WTC11 (cell line): ENCODE data around the gene FAM20B. TPM values are rescaled to one million over a fixed set of nuclear protein-coding genes. Genes with fewer than 3 reads are reported as not detected.

ENCODE experiments used
- ATAC-seq: fragments of 200-7000 bp; cut with Tn5 transposase; 2 replicates; pipeline ENCODE4 v1.10.0; 2021; ENCODE audit warnings: mild to moderate bottlenecking, moderate library complexity
- CTCF ChIA-PET: fragments of 300-600 bp; sonication (Branson Sonifier 250); formaldehyde crosslinking; loops from one replicate; lab custom pipeline; 2021; ENCODE audit warnings: antibody characterized with exemption; lab: Charles Lee
- POLR2A ChIA-PET: fragments of 350-600 bp; sonication (Branson Sonifier 250); formaldehyde crosslinking; loops from one replicate; lab custom pipeline; 2021; ENCODE audit warnings: antibody characterized with exemption; lab: Charles Lee
- DNase-seq: peaks from one replicate; pipeline ENCODE4 v3.0.0; 2021; ENCODE audit warnings: low spot score
- H3K27ac Mint-ChIP-seq: 2 replicates; pipeline ENCODE4 v1.8.0; 2021; ENCODE audit warnings: mixed read lengths
- H3K27me3 Mint-ChIP-seq: 2 replicates; pipeline ENCODE4 v1.8.0; 2021; ENCODE audit warnings: low read depth, mild to moderate bottlenecking, moderate library complexity, mixed read lengths
- H3K36me3 Mint-ChIP-seq: 2 replicates; pipeline ENCODE4 v1.8.0; 2021; ENCODE audit warnings: mixed read lengths
- H3K4me1 Mint-ChIP-seq: 2 replicates; pipeline ENCODE4 v1.8.0; 2022; ENCODE audit warnings: mixed read lengths
- H3K4me3 Mint-ChIP-seq: 2 replicates; pipeline ENCODE4 v1.8.0; 2021; ENCODE audit warnings: mild to moderate bottlenecking, moderate library complexity, mixed read lengths
- H3K9me3 Mint-ChIP-seq: 2 replicates; pipeline ENCODE4 v1.8.0; 2021; ENCODE audit warnings: mixed read lengths
- AFF4 ChIP-seq: sonication (generic); formaldehyde crosslinking; IDR thresholded peaks from 2 replicates; pipeline ENCODE4 v1.8.1; 2023; ENCODE audit warnings: mild to moderate bottlenecking, missing genetic modification reagents, borderline replicate concordance
- ARID4B ChIP-seq: sonication (generic); formaldehyde crosslinking; IDR thresholded peaks from 2 replicates; pipeline ENCODE4 v1.8.0; 2023; ENCODE audit warnings: missing genetic modification reagents, mild to moderate bottlenecking, borderline replicate concordance
- ATF6 ChIP-seq: sonication (generic); formaldehyde crosslinking; IDR thresholded peaks from 2 replicates; pipeline ENCODE4 v1.8.1; 2023; ENCODE audit warnings: mild to moderate bottlenecking, missing genetic modification reagents
- CBFB ChIP-seq: sonication (generic); formaldehyde crosslinking; IDR thresholded peaks from 2 replicates; pipeline ENCODE4 v1.8.1; 2022; ENCODE audit warnings: mild to moderate bottlenecking, low read depth, missing genetic modification reagents
- FOXK1 ChIP-seq: sonication (generic); formaldehyde crosslinking; IDR thresholded peaks from 2 replicates; pipeline ENCODE4 v1.8.0; 2022; ENCODE audit warnings: mild to moderate bottlenecking, moderate library complexity, missing genetic modification reagents
- GTF2I ChIP-seq: fragments of 250-450 bp; sonication (Bioruptor Pico); conservative IDR thresholded peaks from 2 replicates; pipeline ENCODE4 v1.4.0; 2021; ENCODE audit warnings: mild to moderate bottlenecking
- MAX ChIP-seq: sonication (generic); formaldehyde crosslinking; IDR thresholded peaks from 2 replicates; pipeline ENCODE4 v1.8.0; 2022; ENCODE audit warnings: mild to moderate bottlenecking, missing genetic modification reagents
- NFATC4 ChIP-seq: fragments of 250-450 bp; sonication (Bioruptor Pico); IDR thresholded peaks from 2 replicates; pipeline ENCODE4 v1.9.0; 2021; ENCODE audit warnings: mild to moderate bottlenecking
- SP1 ChIP-seq: sonication (generic); formaldehyde crosslinking; conservative IDR thresholded peaks from 2 replicates; pipeline ENCODE4 v1.8.1; 2022; ENCODE audit warnings: missing genetic modification reagents
- STAT6 ChIP-seq: sonication (generic); formaldehyde crosslinking; conservative IDR thresholded peaks from 2 replicates; pipeline ENCODE4 v1.8.1; 2023; ENCODE audit warnings: mild to moderate bottlenecking, low read depth, missing genetic modification reagents, moderate library complexity
- TP53 ChIP-seq: sonication (generic); formaldehyde crosslinking; IDR thresholded peaks from 2 replicates; pipeline ENCODE4 v1.8.1; 2023; ENCODE audit warnings: mild to moderate bottlenecking, missing genetic modification reagents
- USF2 ChIP-seq: sonication (generic); formaldehyde crosslinking; IDR thresholded peaks from 2 replicates; pipeline ENCODE4 v1.8.1; 2023; ENCODE audit warnings: mild to moderate bottlenecking, missing genetic modification reagents, moderate library complexity
- ZBTB21 ChIP-seq: sonication (generic); formaldehyde crosslinking; IDR thresholded peaks from 2 replicates; pipeline ENCODE4 v1.8.1; 2023; ENCODE audit warnings: mild to moderate bottlenecking, missing genetic modification reagents, borderline replicate concordance
- total RNA-seq: library from RNA; stranded (reverse); gene quantifications from 3 replicates; pipeline ENCODE4 v1.2.3, GENCODE V29; 2021

Gene FAM20B
- total RNA-seq, 1 experiment from 2014 or later = 36.1 TPM

- Mint-ChIP-seq H3K9me3 (no peaks in the 10 kb centered on the region), H3K4me3 (peak overlapping the region; percentile 52), H3K27ac (0 out of 2 replicates have a peak overlapping the region, but pooled peaks have one; percentile 41), H3K36me3 (peaks cover 7% of the 10 kb centered on the region; the same call in 1 of the 2 replicates), H3K27me3 (no peaks in the 10 kb centered on the region), H3K4me1 (peaks cover 35% of the 10 kb centered on the region)
- TF ChIP-seq CBFB (CRISPR knock-in tag) = no peak
- TF ChIP-seq ATF6 (CRISPR knock-in tag) = no peak
- TF ChIP-seq STAT6 (CRISPR knock-in tag) = no peak
- DNase-seq (no peak), ATAC-seq (no peak)
- POLR2A ChIA-PET = interaction anchor here (1.0 kb wide), 1 partner anchor 111 kb away, joined by 3 read pairs; no protein-coding TSS in a partner anchor
- CTCF ChIA-PET = interaction anchor here (1.4 kb wide), 1 partner anchor 22 kb away, joined by 7 read pairs; no protein-coding TSS in a partner anchor
These were observed 57.8 kb downstream of the FAM20B start for GRCh38 chr1:179083533-179083932.

GRCh38 chr1:179087665-179088064 lies 62.0 kb downstream of the FAM20B start:
- DNase-seq = peak; percentile 77
- peak overlapping the region; percentile 93 for H3K27ac Mint-ChIP-seq

More at GRCh38 chr1:179087665-179088064, 62.0 kb downstream of the FAM20B start:
- Mint-ChIP-seq H3K36me3 (peaks cover 25% of the 10 kb centered on the region; the same call in 1 of the 2 replicates), H3K4me1 (peaks cover 38% of the 10 kb centered on the region)
- POLR2A ChIA-PET = interaction anchor here (1.2 kb wide), 1 partner anchor 839 kb away, joined by 5 read pairs; no protein-coding TSS in a partner anchor
- ATAC-seq = peak; percentile 80
- CTCF ChIA-PET = interaction anchor here (0.8 to 1.9 kb wide), 9 partner anchors 9 to 727 kb away, joined by 3 to 14 read pairs (median 4); no protein-coding TSS in a partner anchor
- TF ChIP-seq USF2 (CRISPR knock-in tag) = peak; percentile 41; the same call in 1 of the 2 replicates
- peak; percentile 46; the same call in 1 of the 2 replicates for TF ChIP-seq FOXK1 (CRISPR knock-in tag)
- no peak for TF ChIP-seq ARID4B (CRISPR knock-in tag)
- peak; percentile 74 for TF ChIP-seq SP1 (CRISPR knock-in tag)
- TF ChIP-seq TP53 (CRISPR knock-in tag) = 0 out of 2 replicates have a peak, but pooled peaks have one; percentile 48
- TF ChIP-seq NFATC4 (CRISPR knock-in tag) = no peak
- 0 out of 2 replicates have a peak, but pooled peaks have one; percentile 27 for TF ChIP-seq MAX
- TF ChIP-seq AFF4 (CRISPR knock-in tag) = no peak
- TF ChIP-seq GTF2I (CRISPR knock-in tag) = no peak
- 0 out of 2 replicates have a peak, but pooled peaks have one; percentile 25 for TF ChIP-seq ZBTB21 (CRISPR knock-in tag)
- TF ChIP-seq, all 79 proteins: peak for 6
- Mint-ChIP-seq H3K9me3 (no peaks in the 10 kb centered on the region), H3K4me3 (peak overlapping the region; percentile 65), H3K27me3 (no peaks in the 10 kb centered on the region)
